NCI-H1436 treated with DMSO at 0.1 percent for 48 hours (cell line): ENCODE data around the gene CD6.
A peak's percentile ranks its signal among the peaks of the same experiment; 100 is the strongest.

Experiments
- DNase-seq: peaks from one replicate; lab custom pipeline; 2025; lab: John Stamatoyannopoulos, UW

Gene CD6

DNA sequence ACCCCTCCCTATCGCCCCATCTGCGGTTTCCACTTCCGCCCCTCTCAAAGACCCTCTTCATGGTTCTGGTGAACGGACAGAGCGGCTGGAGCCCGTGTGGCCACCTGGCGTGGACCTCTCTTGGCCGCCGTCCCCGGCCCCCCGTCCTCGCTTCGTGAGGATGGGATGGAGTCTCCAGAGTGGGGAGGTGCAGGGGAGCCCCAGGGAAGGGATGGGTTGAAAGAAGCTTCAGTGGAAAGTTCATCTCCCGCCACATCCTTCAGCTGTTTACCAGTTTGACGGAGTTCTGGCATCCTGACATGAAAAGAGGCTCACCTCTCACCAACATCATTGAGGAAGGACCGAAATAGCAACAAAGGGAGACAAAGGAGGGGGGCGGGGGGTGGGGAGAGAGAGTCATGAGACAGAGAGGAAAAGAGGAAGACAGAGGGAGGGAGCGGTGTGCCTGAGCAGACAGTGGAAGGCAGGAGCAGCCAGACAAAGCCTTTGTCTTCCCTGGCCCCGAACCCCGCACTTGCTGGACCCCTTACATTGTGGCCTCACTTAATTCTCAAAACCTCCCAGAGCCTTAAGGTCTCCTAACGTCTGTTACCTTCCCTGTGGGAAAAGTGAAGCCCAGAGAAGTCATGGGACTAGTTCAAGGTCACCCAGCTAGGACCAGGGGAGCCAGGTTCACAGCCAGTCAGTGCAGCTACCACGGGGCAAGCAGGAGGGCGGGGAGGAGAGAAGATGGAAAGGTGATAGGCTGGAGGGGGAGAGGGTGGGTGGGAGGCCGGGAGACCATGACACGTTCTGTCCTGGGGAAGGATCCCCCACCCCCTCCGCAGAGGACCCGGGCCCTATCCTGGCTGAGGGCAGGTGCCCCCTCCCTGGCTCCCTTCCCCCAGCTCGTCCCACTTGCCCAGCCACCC lies 54.9 kb downstream of the CD6 start:
- DNase-seq, result no peak

DNA sequence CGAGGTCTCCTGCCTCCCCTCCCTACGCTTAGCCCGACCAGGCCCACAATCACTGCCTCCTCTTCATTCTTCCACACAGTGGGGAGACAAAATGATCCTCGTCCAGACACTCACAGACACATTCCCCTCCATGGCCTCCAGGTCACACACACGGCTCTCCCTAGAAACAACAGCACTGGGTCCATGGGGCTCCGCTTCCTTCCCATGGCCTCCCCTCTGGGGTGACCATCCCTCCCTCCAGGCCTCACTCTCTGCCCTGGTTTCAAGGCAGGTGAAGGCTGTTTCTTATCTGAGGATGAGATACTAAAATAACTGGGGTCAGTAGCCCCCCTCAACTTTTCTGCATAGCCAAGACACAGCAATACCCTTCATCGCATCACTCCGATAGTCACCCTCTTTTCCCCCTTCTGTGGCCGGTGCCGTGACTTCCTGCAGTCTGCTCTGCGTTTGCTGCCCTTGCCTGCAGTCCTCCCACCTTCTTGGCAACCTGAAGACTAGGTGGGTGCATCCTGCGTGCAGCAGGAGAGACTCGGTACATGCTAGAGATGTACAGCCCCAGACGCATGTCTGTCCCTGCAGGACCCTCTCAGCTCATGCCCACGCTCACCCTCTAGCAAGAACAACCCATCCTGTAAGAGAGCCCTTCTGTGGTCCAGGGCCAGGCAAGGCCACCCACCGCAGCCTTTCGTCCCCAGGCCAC lies 55.8 kb downstream of the CD6 start:
- DNase-seq, result no peak

DNA sequence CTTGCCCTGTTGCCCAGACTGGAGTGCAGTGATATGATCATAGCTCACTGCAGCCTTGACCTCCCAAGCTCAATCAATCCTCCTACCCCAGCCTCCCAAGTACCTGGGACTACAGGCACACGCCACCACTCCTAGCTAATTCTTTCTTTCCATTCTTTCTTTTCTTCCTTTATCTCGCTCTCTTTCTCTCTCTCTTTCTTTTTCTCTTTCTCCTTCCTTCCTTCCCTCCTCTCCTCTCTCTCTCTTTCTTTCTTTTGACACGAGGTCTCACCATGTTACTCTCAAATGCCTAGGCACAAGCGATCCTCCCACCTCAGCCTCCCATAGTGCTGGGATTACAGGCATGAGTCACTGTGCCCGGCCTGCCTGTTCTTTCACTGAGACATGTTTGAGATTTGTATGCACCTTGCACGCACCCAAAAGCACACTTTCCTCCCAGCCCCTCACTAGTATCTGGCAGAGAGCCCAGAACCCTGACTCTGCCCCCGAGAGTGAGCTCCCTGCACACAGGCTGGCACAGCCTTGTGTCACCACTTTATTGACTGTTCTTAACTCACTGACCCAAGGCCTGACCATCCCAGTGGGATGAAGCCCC lies 56.8 kb downstream of the CD6 start:
- DNase-seq, result no peak

DNA sequence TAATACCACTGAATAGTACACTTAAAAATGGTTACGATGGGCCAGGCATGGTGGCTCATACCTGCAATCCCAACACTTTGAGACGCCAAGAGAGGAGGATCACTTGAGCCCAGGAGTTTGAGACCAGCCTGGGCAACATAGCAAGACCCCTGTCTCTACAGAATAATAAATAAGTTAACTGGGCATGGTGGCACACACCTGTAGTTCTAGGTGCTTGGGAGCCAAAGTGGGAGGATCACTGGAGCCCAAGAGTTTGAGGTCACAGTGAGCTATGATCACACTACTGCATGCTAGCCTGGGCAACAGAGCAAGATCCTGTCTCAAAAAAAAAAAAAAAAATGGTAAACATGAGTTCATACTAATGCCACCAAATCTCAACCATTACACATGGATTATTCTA lies 61.3 kb downstream of the CD6 start:
- DNase-seq, result no peak

DNA sequence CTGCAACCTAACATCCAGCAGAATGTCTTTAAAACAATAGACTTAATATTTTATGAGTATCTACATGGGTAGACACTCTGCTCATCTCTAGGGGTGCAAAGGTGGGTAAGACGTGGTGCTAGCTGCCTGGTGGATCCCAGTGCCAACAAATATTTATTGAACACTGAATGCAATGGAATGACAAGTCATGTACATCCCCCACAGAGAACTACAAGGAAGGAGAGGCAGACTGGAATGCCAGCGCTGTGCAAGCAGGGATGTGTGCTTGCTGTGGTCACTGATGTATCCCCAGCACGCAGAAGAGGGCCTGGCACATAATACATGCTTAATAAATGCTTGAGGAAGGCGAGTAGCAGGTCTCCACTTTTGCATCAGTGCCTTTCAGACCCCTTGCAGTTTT lies 61.9 kb downstream of the CD6 start:
- DNase-seq, result no peak

DNA sequence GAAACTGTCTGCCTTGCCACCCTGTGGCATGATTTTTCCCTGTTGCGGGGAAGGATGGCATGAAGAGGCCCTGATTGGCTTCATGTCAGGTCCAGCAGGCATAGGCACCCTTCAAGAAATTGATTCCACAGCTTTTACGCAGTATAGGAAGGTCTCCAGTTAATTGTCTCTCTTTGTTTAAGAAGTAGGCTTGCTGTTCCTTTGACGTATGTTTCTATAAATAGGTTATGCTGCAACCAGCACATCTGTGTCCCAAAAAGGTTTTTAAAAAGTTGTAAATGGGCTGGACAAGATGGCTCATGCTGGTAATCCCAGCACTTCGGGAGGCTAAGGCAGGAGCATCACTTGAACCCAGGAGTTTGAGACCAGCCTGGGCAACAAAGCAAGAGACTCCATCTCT lies 62.6 kb downstream of the CD6 start:
- no peak for DNase-seq

DNA sequence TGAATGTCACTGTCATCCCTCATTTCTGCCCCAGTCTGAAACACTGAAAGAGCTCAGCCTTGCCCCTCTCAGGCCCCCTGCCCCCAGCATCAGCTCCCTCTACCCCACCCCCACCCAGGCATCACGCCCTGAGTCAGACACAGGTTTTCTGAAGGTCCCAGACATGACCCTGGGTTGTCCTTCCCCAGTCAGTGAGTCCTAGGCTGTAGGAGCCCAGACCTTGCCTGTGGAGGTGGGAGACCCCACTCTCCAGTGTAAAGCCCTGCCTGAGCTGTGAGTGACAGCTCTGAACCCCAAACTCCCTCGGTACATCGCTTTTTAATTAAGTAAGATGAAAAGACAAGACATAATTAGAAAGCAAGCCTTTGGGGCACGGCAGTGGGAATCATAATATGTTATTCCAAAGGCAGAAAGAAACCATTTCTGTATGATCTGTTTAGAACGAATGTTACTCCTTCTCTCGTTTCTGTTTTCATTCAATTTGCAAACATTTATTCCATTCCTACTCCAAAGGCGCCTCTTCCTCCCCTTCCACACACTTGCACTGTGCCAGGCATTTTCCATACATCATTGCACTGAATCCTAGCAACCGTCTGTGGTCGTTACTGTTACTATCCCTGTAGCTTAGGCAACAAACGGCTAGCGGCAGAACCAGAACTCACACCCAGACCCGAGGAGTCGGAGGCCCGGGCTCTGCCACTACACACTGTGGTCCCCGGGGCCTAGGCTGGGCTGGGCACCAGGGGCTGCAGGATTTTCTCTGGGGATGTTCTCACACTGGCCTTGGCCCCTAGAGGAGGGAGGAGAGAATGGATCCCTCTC lies 63.4 kb downstream of the CD6 start:
- no peak for DNase-seq

DNA sequence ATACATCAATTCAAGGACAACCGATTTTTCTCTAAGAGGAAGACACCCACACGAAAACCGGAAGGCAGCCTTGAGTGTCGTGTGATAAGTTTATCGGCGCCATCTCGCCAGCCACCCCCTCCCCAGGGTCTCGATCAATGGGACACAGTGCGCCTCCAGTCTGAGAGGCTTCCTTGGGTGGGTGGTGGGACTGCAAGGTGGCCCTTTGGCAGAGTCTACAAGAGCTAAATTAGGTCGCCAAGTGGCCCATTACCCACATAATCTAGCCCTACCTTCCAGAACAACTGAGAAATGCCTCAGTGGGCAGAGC lies 64.0 kb downstream of the CD6 start:
- no peak for DNase-seq

DNA sequence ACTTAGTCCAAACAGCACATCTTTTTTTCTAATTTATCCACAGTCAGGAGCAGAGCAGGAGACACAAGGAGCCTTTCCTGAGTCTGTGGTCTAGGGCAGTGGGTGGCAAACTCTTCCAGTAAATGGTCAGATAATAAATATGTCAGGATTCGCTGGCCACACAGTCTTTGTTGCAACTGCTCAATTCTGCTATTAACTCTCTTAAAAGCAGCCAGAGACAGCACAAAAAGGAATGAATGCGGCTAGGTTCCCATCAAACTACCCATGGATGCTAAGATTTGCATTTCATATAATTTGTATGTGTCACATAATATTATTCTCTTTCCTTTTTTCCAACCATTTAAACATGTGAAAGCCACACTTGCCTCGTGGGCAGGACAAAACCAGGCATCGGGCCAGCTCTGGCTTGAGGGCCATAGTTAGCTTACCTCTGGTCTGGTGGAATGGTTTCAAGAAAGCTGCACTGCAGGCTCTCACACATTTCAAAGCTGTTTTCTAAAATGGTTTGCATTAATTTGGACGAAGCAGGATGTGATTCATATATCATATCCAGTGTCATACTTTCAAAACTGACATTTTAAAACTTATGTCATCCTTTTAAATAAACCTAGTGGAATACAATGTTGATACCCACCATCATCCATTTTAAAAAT lies 66.1 kb downstream of the CD6 start:
- no peak for DNase-seq

DNA sequence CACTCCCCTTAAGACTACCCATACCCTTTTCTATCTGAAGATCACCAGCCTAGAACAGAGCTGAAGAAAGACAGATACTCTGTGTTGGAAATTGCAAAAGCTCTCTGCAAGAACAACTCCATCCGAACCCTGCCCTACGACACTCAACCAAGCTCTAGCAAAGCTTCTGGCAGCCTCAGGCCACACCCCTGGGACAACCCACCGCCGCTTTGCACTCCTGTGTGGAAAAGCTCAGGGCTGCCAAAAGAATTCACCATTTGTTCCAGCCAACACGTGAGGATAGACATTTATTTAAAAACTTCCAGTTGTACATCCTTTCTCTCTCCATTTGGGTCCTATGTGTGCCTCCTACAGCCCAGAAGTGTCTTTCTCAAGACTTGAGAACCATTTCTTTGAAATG lies 68.4 kb downstream of the CD6 start:
- DNase-seq, result no peak

DNA sequence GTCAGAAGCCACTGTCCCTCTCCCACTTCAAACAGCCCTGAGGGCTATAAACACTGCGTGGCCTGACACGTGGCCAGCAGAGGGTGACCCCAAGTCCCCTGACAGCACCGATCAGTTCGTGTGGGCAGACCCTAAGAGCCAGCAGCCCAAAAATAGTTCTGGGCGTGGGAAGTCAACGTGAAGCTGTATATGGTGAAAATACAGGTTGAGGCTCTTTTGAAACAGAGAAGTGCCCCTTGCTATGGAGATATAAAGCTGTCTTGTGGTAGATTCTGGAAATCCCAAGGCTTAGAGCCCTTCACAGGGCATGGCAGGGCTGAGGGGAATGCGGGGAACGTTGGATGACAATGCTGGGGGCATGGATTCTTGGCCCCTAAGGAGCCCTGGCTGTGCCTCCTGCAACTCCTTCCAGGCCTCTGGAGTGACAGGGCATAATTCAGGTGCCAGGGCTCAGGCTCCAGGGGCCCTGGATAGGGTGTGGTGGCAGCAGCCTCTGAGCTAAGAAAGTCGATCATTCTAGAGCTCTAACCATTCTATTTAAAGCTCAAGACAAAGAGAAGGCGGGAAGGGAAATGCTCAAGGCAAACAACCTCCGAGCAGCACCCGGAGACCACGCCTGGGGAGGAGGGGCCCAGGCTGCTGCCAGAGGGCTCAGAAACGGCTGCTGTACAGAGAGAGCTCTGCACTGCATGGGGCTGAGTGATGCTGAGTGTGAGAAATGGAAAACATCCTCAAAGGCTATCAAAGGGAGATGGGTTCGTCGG lies 70.5 kb downstream of the CD6 start:
- DNase-seq, result peak; percentile 92

DNA sequence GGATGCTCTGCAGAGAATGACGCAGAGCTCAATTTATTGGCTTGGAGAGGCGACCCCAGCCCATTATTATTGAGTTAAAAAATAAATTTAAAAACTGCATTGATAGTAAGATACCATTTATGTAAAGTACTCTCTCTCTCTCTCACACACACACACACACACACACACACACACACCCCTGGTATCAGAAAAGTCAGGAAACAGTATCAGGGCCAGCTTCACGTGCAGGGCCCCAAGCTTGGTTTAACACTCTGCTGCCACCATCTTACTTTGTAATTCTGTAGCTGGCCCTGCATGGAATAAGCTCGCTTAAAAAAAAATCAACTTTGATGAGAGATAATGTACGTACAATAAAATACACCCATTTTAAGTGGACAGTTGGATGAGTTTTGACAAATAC lies 71.1 kb downstream of the CD6 start:
- DNase-seq, result no peak

DNA sequence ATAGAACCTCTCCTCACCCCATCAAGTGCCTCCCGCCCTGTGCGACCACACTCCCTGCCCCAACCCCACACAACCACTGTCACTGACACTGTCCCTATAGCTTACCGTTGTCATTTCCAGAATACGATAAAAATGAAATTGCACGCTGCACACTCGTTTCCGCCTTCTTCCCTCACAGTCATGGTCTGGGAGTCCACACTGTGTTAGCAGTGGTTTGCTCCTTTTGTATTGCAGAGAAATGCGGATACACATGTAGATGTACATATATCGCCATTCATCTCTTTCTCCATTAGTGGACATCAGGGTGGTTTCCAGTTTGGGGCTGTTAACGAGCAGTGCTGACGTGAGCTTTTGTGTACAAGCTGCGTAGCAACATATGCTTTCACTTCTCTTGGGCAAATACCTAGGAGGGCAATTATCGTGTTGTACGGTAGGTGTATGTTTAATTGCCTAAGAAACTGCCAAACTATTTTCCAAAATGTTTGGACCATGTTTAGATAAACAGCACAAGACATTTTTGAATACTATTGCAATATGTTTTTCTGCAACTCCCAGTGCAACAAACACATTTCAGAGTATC lies 71.6 kb downstream of the CD6 start:
- DNase-seq, result no peak

DNA sequence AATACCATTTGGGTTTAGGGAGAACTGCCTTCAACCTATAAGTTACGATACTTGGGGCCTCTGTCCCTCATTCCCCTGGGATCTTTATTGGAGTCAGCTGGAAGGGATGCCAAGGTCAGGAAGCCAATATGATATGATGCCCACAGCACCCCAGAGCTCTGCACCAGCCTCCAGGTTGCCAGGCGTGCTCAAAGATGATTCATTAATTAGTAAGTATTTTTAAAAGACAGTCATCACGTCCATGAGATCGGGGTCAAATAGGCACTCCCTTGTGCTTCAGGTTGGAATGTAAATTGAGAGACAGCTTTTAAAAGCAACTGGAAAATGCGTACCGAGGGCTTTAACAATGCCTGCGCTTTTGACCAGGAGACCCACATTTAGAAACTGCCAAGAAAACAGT lies 73.8 kb downstream of the CD6 start:
- no peak for DNase-seq

DNA sequence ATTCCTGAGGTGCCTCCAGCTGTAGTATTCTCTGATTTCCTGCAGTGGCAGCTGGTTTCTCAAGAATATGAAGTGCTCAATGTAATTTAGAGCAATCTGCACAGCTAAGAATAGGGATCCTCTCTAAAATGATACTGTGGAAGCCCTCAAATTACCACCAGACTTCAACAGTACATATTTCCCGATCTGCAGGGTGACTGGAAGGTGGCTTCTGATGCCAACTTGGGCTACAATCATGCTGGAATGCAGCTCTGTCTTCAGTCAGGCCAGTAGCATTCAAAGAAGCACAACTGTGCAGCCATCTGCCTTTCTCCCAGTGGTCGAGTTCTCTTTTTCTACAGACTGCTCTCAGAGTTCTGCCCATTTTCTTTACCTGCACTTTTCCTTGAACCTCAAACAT lies 75.4 kb downstream of the CD6 start:
- no peak for DNase-seq

DNA sequence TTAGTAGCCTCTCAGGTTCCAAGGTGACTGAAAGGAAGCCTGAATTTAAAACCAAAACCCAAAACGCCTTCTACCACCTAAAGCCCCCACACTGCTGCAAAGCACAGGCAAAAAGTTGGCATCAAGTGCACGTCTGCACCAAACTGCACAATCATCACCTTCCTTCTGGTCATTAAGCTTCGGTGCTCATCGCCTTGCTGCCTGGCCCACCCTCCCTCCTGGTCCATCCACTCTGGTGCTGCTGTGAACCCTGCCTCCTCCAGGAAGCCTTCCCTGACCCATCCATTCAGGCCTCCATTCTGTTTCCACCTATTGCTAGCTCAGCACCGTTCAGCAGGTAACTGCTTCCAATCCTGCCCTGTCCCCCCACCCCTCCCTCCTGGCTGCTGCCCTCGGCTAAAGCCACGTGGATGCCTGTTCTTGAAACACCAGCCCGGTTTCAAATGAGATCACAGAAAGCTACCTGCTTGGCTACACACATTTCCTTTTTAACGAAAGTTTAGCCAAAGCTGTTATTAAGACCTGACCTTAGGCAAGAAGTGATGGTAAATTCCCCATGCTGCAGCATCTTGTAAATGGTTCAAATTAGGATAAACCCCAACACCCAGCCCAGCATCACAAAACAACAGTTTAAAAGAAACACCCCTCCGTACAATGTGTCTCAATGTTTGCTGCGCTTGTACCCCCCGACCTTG lies 77.0 kb downstream of the CD6 start:
- no peak for DNase-seq

DNA sequence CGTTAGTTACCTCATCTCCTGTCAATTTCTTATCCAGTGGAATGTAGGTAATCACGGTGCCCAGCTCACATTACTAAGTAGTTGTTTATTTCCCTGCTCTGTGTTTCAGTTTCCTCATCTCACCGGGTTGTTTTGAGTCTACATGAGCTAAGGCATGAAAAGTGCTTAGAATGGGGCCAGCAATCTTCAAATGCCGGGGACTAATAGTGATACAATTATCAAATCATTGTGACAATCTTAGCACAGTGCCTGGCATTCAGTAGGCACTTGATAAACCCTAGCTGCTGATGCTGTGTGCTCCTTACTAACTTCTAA lies 77.5 kb downstream of the CD6 start:
- DNase-seq, result no peak

DNA sequence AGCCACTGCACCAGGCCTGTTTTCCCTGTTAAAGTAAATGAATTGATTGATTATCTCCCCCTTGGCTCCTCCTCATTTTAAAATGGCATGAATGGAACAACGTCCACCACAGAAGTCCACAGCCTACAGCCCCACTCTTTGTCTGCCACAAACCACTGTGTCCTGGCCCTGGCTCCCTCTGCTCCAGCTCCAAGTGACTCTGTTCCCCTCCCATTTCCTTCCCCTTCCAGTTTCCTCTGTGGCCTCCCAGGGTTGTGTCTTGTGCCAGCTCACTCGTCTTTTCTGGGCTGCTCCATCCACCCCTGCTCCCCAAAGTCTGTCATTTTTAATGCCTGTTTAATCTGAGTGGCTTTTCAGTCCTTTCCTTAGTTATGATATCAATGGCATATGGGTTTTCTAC lies 78.4 kb downstream of the CD6 start:
- DNase-seq, result no peak

DNA sequence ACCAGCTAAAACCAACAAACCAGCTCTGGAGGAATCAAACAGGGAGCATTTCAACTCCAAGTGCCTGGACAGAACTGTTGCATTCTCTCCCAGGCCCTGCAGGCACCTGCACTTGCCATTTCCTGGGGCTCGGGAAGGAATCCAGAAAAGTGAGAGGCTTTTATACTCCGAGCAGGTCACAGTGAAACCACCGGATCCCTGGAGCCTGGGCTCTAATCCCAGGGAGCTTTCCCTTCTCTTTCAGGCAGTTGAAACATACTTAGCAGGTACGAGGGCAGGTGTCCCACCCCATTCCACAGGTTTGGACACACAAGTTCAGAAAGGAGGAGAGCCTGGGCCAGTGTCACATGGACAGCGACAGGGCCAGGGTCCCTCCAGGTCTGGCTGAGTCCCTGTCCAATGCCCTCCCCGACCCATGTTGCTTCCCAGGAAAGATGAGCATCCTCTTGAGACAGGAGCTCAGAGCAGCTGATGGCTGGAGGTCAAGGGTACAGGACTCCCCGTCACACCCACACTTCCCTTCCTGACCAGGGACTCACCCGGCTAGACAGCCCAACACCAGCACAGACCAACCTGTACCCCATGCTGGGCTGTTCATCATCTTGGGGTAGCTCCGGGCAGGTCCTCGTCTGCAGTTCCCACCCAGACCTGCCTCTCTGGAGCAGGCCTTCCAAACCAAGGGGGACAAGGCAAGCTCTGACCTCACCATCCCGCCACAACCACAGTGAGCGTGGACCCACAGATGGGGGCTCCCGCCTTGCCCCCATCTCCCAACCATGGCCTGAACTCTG lies 80.9 kb downstream of the CD6 start:
- DNase-seq, result no peak

DNA sequence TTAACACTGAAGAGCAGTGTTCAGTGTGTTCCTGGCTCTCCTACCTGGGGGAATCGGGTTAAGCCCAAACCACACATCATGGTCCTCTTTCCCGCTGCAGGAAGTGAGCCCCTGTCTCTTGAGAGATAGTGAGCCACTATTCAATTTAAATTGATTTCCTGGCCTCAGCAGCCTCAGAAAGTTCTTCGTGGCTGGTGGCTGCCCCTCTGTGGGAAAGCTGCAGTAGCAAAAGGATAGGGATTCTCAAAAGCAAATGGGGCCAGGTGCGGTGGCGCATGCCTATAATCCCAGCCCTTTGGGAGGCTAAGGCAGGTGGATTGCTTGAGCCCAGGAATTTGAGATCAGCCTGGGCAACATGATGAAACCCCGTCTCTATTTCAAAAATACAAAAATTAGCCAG lies 81.7 kb downstream of the CD6 start:
- DNase-seq, result no peak
